NCI-H2107 (cell line): ENCODE results near the gene SERPINF2.
"Not testable (repeated sequence)": the region's sequence is repeated elsewhere in the genome, so short reads cannot be mapped to it uniquely, and the experiment has no call there.

Experiments
- DNase-seq: peaks from one replicate; lab custom pipeline; 2025; lab: John Stamatoyannopoulos, UW

SERPINF2 gene

GRCh38 chr17:1742371-1743087 lies at the start of gene SERPINF2:
SERPINF2 (plus strand) TSS chr17:1742871; CDS start chr17:1744996, 2,125 bp downstream.
- no peak for DNase-seq

- DNase-seq: no peak
These were observed 49.3 kb upstream of the SERPINF2 start for GRCh38 chr17:1693339-1693738.

- DNase-seq: no peak
These were observed 47.3 kb upstream of the SERPINF2 start for GRCh38 chr17:1695365-1695764.

- DNase-seq: no peak
These were observed 45.0 kb upstream of the SERPINF2 start for GRCh38 chr17:1697681-1698080.

DNA sequence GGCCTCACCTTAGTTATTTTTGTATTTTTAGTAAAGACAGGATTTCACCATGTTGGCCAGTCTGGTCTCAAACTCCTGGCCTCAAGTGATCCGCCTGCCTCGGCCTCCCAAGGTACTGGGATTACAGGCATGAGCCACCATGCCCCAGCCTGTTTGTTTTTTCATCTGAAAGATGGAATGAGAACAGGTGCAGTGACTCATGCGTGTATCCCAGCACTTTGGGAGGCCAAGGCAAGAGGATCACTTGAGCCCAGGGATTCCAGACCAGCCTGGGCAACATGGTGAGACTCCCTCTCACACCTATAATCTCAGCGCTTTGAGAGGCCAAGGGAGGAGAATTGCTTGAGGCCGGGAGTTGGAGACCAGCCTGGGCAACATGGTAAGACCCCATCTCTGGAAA lies 42.8 kb upstream of the SERPINF2 start:
- DNase-seq: not testable (repeated sequence)

GRCh38 chr17:1703063-1703462 lies 39.6 kb upstream of the SERPINF2 start:
- DNase-seq: no peak

DNA sequence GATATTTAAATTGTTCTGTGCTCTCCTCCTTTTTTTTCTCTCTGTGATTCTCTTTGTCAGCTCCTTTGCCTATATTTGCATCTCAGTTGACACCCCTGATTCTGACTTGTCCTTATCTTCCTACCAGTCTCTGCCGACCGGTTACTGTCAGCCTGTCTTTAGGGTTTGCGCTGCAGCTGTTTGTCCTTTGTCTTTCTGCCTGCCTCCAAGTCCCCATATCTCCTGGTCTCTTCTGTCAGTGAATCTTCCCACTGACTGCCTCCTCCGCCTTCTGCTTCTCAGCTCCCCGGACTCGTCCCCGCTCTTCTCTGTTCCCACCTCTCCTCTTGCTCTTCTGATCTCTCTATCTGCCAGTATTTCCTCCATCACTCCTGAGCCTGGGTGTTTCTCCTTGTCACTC lies 37.7 kb upstream of the SERPINF2 start:
- no peak for DNase-seq

- DNase-seq: no peak
These were observed 35.6 kb upstream of the SERPINF2 start for GRCh38 chr17:1707107-1707506.

DNA sequence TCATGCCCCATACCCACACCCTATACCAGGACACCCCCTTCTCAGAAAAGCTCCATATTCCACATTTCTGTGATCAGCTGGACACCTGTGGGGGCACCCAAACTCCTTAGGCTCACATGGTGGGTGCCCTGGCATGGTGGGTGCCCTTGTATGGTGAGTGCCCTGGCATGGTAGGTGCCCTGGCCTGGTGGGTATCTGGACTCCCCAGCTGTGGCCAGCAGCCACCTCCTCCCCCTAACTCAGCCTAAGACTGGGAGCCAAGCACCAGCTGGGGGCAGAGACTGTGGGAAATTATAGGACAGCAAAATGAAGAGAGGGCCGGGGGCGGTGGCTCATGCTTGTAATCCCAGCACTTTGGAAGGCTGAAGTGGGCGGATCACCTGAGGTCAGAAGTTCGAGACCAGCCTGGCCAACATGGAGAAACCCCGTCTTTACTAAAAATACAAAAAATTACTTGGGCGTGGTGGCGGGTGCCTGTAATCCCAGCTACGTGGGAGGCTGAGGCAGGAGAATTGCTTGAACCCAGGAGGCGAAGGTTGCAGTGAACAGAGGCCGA lies 33.8 kb upstream of the SERPINF2 start:
- not testable (repeated sequence) for DNase-seq

DNA sequence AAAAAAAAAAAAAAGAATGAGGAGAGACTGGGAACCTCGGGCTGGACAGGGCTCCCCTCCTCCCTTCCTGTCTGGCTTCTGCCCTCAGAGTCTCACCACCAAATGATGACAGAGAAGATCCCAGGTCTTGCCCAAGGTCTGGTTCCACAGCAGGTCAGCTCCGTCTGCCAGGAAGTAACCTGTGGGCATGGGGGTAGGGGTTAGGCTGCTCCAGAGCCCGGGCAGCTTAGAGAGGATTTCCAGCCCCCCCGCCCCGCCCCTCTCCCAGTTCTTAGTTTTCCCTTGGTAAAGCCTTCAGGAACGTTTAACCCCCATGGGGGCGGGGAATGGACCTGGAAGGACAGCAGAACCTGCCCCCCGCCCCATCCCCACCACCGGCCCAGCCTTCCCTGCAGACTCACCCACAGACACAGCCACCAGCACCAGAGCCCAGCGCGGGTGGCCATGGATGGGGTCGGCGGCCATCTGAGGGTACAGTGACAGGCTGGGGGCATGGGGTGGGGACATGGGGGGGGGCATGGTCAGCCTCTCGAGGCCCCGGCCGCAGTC lies 33.2 kb upstream of the SERPINF2 start:
- DNase-seq: no peak

- DNase-seq: no peak
These were observed 32.5 kb upstream of the SERPINF2 start, which contains the start of gene TLCD2 for GRCh38 chr17:1709971-1710806. TLCD2 (minus strand) TSS chr17:1710377; CDS start chr17:1710242, 135 bp downstream.

GRCh38 chr17:1710807-1711553 lies 31.7 kb upstream of the SERPINF2 start:
- no peak for DNase-seq

- no peak for DNase-seq
These were observed 30.9 kb upstream of the SERPINF2 start for GRCh38 chr17:1711804-1712203.

- DNase-seq: no peak
These were observed 30.4 kb upstream of the SERPINF2 start for GRCh38 chr17:1712271-1712670.

DNA sequence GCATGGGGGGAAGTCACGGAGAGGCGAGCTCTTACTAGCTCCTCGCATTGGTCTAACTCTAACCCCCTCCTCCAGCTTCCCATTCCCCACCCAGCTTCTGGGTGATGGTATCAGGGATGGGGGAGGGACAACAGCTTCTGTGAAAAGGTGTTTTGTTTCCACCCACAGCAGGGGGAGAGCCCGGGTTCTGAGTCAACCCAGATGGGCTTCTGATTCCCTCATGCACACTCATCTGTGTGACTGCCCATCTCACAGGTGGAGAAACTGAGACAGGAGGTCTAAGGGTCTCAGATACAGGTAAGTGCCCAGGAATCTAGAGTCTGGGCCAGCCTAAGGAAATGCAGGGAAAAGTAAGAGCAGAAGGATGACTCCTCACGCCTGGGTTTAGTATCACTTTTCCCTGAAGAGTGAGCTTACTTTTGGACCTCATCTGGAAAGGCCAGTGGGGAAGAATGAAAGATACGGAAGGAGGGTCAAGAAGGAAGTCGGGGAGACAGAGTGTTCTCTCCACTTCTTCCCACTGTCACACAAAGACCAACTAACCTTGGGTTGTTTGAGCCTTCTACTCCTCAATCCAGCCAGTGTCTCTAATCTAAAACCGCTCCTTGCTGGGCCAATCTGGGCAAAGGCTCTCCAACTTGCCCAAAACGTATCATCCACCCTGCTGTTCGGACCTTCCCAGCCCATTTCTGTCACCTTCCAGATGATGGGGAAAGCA lies 29.4 kb upstream of the SERPINF2 start:
- no peak for DNase-seq

GRCh38 chr17:1713878-1714426 lies 28.7 kb upstream of the SERPINF2 start:
- DNase-seq: no peak

GRCh38 chr17:1714427-1714979 lies 28.2 kb upstream of the SERPINF2 start:
- DNase-seq: no peak

DNA sequence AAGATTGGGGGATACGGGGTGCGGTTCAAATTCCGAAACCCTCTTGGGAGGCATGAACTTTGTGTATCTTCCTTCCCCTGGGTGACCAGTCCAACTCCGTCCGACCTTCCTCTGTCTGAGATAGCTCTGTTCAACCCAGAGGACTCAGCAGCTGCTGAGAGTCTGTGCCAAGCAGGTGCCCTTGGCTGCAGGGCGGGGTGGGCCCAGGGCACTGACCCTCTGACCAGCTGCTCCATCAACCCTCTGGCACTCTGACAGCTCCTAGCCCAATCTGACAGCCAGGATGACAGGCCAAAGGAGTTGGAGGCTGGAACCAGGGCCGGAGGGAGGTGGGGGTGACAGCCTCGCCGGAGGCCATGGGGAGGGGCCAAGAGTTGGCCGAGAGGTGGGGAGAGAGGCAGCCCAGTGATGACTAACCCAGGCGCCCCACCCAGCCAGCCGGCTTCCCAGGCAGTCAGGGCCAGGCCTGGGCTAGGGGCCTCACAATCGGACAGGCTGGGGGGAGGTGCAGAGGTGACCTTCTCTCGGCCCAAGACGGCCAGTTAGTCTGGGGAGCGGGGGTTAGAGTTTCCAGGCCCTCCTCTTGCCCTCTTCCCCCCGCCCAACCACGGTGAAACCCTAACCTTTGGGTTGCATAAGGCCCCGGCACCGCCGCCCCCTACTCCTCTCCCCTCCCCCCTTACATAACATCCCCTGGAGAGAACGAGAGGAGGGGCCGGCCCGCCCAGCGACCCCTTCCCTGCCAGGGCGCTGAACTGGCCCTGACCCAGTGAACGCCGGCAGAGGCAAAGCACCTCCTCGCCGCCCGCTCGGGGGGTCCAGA lies 27.5 kb upstream of the SERPINF2 start:
- DNase-seq: no peak

GRCh38 chr17:1715803-1716075 lies 26.9 kb upstream of the SERPINF2 start:
- DNase-seq: no peak
